Stimulated activated naive CD8-positive, alpha-beta T cell treated with anti-CD3 and anti-CD28 coated beads, Interleukin-15, Interleukin-2, amounts not matched to agents 100 U/mL and 50 U/mL, for 24 hours (primary cell): ENCODE results near the gene PEX3.
"Not testable (repeated sequence)": the region's sequence is repeated elsewhere in the genome, so short reads cannot be mapped to it uniquely, and the experiment has no call there.

Experiments
- ATAC-seq: fragments of 150-1000 bp; cut with Tn5 transposase; one replicate; pipeline ENCODE4 v1.10.0; 2021
- DNase-seq: peaks from one replicate; pipeline ENCODE4 v3.0.0; 2021

PEX3 gene

DNA sequence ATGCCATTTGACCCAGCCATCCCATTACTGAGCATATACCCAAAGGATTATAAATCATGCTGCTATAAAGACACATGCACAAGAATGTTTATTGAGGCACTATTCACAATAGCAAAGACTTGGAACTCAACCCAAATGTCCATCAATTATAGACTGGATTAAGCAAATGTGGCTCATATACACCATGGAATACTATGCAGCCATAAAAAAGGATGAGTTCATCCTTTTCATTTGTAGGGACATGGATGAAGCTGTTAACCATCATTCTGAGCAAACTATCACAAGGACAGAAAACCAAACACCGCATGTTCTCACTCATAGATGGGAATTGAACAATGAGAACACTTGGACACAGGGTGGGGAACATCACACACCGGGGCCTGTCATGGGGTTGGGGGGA is 2.7 kb upstream of the PEX3 start:
- DNase-seq, ATAC-seq: not testable (repeated sequence)

DNA sequence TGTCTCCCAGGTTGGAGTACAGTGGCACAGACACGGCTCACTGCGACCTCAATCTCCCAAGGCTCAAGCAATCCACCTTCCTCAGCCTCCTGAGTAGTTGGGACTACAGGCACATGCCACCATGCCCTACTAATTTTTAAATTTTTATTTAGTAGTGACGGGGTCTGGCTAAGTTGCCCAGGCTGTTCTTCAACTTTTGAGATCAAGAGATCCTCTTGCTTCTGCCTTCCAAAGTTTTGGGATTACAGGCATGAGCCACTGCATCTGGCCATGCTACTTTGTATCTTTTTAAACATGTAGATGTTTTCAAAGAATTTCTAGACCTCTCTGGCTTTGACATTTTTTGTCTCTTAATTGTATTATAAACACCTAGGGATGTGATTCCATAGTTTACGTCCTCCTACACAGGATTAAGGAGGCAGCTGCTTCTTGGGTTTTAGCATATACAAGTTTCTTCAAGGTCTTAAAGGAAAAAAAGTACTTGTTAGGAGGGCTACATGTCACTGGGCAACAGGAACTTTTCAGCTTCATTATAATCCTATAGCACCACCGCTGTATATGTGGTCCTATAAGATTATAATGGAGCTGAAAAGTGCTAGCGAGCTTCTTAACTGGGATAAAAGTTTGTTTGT is 1.4 kb upstream of the PEX3 start:
- DNase-seq (no peak), ATAC-seq (no peak)

DNA sequence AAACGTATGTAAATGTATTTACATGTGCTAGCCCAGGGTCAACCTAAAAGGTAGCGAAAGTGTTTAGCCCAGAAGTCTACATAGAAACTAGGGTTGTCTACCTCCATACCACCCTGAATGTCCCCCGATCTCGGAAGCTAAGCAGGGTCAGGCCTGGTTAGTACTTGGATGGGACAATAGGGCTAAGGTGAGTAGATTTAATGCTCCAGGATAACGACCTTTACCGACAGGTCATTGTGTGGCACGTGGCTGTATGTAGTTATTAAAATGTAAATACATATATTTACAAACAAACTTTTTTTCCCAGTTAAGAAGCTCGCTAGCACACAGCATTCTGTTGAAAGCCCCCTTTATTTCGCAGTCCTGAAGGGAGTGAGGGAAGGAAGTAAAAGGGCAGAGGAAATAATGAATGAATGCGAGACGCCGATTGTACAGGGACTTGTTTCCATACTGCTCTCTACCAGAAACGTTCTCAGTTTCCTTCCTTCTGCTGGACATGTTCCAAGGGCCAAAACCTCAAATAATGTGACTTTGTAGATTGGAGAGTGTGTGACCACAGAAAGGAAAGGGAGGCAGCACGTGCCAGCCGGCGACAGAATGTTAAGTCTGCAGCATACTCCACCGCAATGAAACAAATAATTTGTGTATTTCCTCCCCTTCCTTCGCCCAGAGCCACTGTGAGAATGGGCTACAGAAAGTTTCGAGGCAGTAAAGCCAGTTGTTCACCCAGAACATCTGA is 722 bp upstream of the PEX3 start:
- DNase-seq (peak; percentile 37), ATAC-seq (peak; percentile 10)

DNA sequence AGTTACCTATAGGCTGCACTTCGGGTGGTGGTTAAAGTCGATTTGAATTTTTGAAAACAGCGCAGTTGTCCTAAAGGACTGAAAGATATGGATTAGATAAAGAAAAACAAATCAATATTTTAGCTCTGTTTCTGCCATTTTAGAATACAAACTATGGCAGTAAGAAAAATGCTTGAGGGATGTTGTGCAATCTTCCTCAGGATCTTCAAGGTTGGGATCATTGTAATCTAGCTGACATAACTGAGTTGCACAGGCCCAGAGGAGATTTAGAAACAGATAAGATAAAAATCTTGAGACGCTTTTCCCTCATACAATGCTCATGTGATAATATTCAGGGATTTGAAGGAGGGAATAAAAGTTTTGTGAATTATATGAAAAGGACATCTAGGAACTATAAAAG is 926 bp downstream of the PEX3 start:
- no peak for ATAC-seq
- no peak for DNase-seq

DNA sequence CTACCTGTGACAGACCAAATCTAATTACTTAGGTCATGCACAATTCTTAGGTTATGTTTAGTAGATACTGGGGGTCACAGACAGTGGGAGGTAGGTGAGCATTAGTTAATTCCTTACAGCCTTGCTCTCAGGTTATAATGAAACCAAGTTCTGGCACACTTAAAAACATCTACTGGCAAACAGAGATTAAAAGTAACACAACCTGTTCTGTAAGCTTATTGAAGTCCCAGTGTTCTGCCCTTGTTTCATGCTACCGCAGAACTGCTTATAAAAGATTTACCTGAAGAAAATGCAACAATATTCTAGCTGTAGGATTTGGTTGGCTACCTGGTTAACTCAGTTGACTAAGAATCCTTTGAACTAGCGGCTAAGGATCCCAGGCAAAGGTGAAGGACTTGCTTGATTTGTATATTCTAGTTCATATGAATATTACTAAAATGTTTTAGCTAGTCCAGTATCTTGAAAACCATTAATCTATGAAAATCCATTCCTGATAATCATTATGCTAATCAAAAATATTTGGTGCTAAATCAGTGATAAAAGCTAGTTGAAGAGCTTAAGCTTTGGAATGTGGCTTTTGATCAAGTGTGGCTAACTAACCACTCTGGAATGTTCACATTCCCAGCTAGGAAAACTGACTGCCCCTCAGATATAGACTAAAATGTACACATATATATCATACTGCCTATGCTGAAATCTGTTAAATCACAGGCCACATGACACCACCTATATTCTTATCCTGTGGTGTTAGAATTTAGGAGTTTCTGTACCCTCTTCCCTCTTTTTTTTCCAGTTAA is 7.2 kb downstream of the PEX3 start:
- DNase-seq = no peak
- no peak for ATAC-seq

DNA sequence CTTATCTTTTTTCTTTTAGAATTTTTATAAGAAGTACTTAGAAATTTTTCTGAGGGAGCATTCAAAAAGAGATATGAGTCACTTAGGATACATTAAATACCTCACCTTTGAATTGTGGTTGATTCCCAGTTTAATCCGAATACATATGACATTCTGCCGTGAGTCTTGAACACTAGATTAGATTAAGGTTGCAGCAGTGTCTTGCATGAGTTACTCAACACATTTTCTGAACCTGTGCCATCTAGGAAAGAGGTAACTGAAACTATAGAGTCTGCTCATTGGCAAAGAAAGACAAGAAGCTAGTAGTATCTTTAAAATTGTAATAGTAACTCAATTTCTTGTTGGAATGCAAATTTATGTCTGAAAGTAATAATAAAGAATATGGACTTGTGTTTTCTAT is 14.9 kb downstream of the PEX3 start:
- DNase-seq = no peak
- no peak for ATAC-seq

DNA sequence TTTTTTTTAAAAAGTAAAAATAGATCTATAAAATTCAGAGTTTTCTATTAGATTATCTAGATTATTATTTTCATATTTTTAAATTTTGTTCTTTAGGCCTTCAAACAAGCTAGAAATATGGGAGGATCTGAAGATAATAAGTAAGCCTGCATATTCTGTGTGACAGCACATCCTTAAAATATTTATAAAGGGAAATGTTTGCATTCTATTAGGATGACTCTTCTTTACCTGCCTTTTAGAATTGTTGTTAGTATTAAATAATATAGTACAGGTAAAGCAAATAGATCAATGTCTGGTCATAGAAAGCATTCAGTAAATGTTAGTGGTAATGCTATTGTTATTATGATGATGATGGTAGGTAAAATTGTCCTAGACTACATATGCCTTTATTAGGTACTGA is 17.4 kb downstream of the PEX3 start:
- ATAC-seq (no peak), DNase-seq (no peak)

DNA sequence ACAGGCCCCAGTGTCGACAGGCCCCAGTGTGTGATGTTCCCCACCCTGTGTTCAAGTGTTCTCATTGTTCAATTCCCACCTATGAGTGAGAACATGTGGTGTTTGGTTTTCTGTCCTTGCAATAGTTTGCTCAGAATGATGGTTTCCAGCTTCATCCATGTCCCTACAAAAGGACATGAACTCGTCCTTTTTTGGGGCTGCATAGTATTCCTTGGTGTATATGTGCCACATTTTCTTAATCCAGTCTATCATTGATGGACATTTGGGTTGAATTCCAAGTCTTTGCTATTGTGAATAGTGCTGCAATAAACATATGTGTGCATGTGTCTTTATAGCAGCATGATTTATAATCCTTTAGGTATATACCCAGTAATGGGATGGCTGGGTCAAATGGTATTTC is 18.2 kb downstream of the PEX3 start:
- ATAC-seq, DNase-seq: not testable (repeated sequence)

DNA sequence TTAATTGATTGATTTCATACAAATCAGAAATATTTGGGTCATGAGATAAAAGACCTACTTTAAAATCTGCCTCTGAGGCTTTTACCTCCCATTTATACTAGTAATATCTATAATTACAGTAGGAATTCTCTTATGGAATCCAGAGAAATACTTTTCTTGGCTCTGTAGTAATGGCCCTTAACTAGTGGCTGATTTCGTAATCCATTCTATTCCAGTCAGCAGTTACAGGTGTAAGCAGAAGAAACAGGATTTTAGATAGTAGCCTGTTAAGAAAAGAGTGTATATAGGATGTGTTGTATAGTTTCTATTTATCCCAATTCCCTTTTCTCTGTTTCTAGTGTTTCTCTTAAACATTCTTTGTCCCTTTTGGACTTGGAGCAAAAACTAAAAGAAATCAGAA is 21.2 kb downstream of the PEX3 start:
- no peak for ATAC-seq
- DNase-seq = no peak

DNA sequence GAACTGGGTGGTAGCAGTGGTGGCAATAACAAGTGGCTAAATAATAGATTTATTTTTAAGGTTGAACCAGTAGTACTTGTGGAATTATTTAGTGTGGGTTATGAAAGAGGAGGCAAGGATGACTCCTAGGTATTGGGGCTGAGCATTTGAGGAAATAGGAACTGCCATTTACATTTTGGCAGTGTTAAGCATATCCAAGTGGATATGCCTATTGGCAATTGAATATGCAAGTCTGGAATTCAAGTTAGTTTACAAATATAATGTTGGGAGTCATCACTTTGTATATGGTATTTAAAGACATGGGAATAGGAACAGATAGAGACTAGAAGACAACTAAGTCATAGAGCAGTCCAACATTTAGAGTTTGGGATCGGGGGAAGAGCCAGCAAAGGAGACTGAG is 25.9 kb downstream of the PEX3 start:
- ATAC-seq (no peak), DNase-seq (no peak)

DNA sequence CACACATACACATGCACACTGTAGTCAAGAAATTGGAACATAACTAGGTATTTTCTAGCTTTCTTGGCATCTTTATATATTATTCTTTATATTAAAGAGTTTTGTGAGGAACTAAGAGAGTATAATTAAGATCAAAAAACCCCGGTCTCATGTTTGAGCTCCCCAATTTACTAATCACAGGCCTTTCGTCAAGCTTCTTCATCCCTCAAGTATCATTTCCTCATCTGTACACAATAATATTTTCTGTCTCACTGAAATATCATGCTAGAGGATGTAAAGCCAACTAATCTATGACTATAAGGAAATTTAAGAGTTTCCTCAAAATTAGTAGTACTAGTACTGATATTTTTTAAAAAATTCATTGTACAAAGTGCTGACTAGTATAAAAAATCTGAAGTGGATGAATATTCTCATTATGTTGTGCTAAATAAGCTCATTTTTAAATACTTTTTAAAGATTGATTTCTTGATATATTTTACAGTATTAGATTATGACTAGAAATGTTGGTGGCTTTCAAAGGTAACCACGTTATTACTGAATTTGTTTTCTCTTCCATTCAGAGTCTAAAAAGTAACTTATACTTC is 28.0 kb downstream of the PEX3 start:
- no peak for DNase-seq
- no peak for ATAC-seq

DNA sequence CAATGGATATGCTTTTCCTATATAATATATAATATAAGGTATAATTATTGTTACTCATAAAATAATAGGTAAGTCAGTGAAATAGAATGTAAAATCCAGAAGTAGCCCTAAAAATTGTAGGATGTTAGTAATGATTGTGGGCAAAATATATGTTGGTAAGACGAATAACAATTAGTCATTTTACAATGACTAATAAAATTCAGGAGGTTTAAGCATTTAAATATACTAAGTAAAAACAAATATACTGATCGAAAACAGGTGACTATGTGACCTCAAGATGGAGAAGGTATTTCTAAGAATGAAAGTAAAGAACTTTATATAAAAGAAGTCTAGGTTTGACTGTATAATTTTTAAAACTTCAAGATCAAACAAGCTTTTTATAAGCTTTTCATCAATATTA is 32.0 kb downstream of the PEX3 start:
- ATAC-seq (no peak), DNase-seq (no peak)

DNA sequence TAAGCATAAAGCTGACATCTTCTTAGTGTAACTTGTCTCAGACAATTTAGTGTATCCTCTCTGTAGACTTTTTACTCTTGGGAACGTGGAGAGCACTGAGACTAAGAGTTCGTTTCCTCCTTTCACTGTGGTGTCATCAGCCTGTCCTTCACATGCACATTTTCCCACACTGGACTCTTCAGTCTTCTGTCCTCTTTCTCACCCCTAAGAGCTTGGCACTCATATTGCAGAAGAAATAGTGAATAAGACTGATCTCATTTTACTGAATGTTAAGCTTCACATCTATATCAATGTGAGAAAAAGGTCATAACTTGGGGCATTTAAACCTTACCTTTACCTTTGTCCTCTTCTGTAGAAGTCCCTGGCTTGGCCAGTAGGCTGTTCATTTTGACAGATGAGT is 35.4 kb downstream of the PEX3 start:
- ATAC-seq = no peak
- DNase-seq = no peak

DNA sequence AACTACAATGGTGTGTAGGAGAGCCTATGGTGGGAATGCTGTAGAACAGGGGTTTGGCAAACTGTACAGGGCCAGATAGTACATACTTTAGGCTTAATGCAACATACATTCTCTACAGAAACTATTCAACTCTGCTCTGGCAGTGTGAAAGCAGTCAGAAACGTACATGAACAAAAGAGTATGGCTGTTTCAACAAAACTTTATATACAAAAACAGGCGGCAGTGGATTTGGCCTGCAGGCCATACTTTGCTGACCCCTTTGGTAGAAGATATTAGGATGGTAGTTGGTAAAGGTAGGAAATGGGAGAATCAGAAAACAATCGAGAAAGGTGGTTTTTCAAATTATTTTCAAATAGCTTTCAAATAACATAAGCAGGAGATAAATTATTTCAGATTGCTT is 36.1 kb downstream of the PEX3 start:
- ATAC-seq (no peak), DNase-seq (no peak)

DNA sequence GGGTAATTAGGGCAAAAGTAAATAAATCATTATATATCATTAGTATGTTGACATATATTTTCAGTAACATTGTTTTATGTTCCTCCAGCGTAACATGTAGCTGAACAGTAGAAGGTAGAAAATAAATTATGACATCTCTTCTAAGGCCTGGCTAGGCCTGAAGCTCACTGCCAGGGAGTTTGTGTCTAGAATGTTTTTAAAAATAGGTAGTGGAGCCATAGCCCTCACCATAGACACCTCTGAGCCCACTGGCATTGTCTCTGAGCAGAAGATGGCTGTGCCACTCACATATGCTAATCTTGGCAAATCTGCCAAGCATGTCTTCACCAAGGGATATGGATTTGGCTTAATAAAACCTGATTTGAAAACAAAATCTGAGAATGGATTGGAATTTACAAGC is 39.6 kb downstream of the PEX3 start:
- DNase-seq (no peak), ATAC-seq (no peak)

DNA sequence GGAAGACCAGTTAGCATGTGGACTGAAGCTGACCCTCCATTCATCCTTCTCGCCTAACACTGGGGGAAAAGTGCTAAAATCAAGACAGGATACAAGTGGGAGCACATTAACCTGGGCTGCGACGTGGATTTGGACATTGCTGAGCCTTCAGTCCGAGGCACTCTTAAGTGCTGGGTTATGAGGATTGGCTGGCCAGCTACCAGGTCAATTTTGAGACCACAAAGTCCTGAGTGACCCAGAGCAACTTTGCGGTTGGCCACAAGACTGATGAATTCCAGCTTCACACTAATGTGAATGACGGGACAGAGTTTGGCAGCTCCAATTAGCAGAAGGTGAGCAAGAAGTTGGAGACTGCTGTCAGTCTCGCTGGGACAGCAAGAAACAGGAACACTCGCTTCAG is 40.2 kb downstream of the PEX3 start:
- DNase-seq = no peak

DNA sequence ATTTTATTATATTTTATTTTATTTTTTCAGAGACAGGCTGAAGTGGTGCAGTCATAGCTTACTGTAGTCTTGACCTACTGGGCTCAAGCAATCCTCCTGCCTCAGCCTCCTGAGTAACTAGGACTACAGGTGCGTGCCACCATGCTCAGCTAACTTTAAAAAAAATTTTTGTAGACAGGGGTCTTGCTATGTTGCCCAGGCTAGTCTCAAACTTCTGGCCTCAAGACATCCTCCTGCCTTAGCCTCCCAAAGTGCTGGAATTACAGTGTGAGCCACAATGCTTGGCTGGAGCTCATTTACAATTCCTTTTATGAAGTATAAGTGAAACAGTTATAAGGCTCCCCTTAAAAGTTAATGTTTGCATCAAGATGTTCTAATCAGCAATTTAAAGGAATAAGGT is 46.4 kb downstream of the PEX3 start:
- DNase-seq (no peak), ATAC-seq (no peak)

More for the DNA sequence above, 40.2 kb downstream of the PEX3 start:
- ATAC-seq = no peak

DNA sequence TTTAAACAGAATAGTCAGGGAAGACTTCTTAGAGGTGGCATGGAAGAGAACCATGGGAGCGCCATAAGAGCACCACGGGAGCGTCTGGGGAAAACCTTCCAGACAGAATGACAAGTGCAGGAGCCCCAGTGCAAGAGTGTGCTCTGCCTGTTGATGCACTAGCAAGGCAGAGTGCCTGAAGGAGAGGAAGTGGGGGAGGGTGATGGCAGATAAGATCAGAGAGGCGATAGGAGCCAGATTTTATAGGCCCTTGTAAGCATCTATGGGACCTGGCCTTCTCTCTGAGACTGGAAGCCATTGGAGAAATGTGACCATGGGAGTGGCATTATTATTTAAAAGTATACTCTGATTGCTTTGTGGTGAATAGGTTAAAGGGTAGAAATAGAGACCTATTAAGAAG is 47.8 kb downstream of the PEX3 start:
- no peak for DNase-seq
- ATAC-seq = no peak

DNA sequence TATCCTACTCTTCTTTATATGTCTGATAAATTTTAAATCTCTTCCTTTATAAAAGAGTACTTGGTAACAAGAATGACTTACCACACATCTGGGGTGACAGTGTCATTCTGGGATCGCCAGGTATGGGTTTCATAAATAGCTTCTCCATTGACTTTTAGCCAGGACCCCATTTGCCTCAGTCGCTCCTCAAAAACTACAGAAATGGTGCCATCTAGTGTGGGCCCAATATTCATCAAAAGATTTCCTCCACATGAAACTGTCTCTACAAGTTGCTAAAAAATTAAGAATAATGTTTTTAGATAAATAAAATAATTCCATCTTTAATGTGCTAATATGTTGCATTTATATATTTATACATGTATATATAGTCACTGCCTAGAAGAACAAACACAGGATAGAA is 51.2 kb downstream of the PEX3 start:
- no peak for ATAC-seq
- no peak for DNase-seq

DNA sequence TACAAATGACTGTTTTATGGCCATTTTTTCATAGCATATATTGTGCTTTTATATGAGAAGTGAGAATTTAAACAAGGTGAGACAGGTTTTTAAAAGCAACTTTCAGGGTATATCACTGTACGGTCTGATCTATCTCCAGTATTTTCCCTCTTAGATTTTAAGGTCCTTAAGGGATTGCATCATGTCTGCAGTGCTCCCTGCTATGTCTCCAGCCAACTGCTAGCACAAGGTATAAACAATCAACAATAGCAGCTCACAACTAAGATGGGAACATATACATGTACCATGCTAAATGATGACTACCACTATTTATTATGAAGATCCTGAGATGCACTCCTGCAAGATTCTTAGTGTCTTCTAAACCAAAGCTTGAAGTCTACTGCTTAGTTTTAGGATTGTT is 53.8 kb downstream of the PEX3 start:
- ATAC-seq (no peak), DNase-seq (no peak)

DNA sequence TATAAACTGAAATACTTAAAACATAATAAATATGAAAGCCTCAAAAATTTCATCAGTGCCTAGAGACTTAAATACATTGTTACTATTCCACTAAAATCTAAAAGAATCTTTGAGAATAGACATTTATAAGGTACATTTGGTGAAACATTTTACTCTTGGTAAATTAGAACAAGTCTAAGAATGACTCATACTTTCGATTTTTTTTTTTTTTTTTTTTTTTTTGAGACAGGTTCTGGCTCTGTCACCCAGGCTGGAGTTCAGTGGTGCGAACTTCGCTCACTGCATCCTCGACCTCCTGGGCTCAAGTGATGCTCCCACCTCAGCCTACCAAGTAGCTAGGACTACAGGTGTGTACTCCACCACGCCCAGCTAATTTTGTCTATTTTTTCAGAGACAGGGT is 54.5 kb downstream of the PEX3 start:
- ATAC-seq (no peak), DNase-seq (no peak)

DNA sequence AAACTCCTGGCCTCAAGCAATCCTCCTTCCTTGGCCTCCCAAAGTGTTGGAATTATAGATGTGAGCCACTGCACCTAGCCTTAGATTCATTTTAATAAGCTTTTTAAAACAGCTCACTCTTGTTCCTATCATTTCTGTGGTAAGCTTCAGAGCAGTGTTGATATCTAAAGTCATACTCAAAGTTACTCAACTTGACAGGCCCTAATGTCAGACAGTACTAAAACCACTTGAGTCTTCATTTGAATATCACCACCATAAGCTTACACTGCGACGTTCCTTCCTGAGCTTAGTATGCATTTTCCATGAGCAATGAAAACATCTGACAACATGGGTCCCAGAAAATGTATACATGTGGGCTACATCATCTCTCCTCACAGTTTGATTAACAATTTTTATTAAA is 54.9 kb downstream of the PEX3 start:
- ATAC-seq (peak; percentile 57), DNase-seq (no peak)

DNA sequence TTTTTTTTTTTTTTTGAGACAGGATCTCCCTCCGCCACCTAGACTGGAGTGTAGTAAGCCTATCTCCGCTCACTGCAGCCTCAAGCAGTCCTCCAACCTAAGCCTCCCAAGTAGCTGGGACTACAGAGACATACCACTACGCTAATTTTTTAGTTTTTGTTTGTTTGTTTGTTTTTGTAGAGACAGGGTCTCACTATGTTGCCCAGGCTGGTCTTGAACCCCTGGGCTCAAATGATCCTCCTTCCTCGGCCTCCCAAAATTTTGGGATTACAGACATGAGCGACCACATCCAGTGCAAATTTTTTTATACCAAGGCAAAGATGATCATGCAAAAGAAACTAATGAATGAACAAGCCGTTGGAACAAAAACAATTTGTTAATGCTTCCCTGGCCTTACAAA is 55.6 kb downstream of the PEX3 start:
- ATAC-seq (no peak), DNase-seq (no peak)
